Measurements from ENCODE around the gene AHDC1.

GRCh38 chr1:27496604-27497155 lies 107.3 kb downstream of the AHDC1 start:
- TF ChIP-seq, protein P1, sequence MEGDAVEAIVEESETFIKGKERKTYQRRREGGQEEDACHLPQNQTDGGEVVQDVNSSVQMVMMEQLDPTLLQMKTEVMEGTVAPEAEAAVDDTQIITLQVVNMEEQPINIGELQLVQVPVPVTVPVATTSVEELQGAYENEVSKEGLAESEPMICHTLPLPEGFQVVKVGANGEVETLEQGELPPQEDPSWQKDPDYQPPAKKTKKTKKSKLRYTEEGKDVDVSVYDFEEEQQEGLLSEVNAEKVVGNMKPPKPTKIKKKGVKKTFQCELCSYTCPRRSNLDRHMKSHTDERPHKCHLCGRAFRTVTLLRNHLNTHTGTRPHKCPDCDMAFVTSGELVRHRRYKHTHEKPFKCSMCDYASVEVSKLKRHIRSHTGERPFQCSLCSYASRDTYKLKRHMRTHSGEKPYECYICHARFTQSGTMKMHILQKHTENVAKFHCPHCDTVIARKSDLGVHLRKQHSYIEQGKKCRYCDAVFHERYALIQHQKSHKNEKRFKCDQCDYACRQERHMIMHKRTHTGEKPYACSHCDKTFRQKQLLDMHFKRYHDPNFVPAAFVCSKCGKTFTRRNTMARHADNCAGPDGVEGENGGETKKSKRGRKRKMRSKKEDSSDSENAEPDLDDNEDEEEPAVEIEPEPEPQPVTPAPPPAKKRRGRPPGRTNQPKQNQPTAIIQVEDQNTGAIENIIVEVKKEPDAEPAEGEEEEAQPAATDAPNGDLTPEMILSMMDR (conservative IDR thresholded peaks at IDR 0.05; ENCODE audit: low read length), result no peak
- TF ChIP-seq EZH2phosphoT487 (IDR thresholded peaks at IDR 0.05; ENCODE audit: borderline replicate concordance, low read depth, low read length), result no peak
